Measurements from ENCODE around the gene OPRD1.

The OPRD1 gene

GRCh38 chr1:28885472-28885877 is 73.5 kb downstream of the OPRD1 start:
- H3K27ac ChIP-seq = peak overlapping the region; percentile 69
- TF ChIP-seq CTCF (conservative IDR thresholded peaks at IDR 0.05; ENCODE audit: low read depth) = no peak
- ChIA-PET POLR2A (ENCODE audit: low non-redundant PET) (no interaction called here), CTCF (interaction anchor here (0.6 kb wide), 2 partner anchors 224 to 285 kb away, joined by 4 to 10 read pairs; no protein-coding TSS in a partner anchor)
- no peak for DNase-seq (ENCODE audit: low spot score)

GRCh38 chr1:28885977-28886730 is 74.2 kb downstream of the OPRD1 start:
- no peak for DNase-seq (ENCODE audit: low spot score)
- ChIA-PET POLR2A (ENCODE audit: low non-redundant PET) (interaction anchor here (0.6 kb wide), 1 partner anchor 65 kb away, joined by 4 read pairs; no protein-coding TSS in a partner anchor), CTCF (no interaction called here)
- peak overlapping the region; percentile 59 for H3K27ac ChIP-seq
- TF ChIP-seq CTCF (conservative IDR thresholded peaks at IDR 0.05; ENCODE audit: low read depth) = no peak

GRCh38 chr1:28886731-28887418 is 74.9 kb downstream of the OPRD1 start:
- CTCF ChIA-PET = interaction anchor here (0.5 to 1.8 kb wide), 3 partner anchors 23 to 295 kb away, joined by 3 to 12 read pairs (median 3); partner anchors contain the start of gene SRSF4
- DNase-seq (ENCODE audit: low spot score) = peak; percentile 99
- no peak for TF ChIP-seq CTCF (conservative IDR thresholded peaks at IDR 0.05; ENCODE audit: low read depth)
- peak overlapping the region; percentile 59 for H3K27ac ChIP-seq
- POLR2A ChIA-PET (ENCODE audit: low non-redundant PET) = interaction anchor here (0.6 kb wide), 1 partner anchor 66 kb away, joined by 4 read pairs; no protein-coding TSS in a partner anchor

- ChIA-PET POLR2A (ENCODE audit: low non-redundant PET) (no interaction called here), CTCF (interaction anchor here (0.5 to 1.8 kb wide), 4 partner anchors 23 to 315 kb away, joined by 3 to 12 read pairs (median 4); partner anchors contain the start of gene SRSF4)
- TF ChIP-seq CTCF (conservative IDR thresholded peaks at IDR 0.05; ENCODE audit: low read depth) = no peak
- DNase-seq (ENCODE audit: low spot score) = no peak
- peak overlapping the region; percentile 59 for H3K27ac ChIP-seq
Observed at GRCh38 chr1:28887419-28887834, 75.5 kb downstream of the OPRD1 start.

- POLR2A ChIA-PET (ENCODE audit: low non-redundant PET) = no interaction called here
- no peak for TF ChIP-seq CTCF (conservative IDR thresholded peaks at IDR 0.05; ENCODE audit: low read depth)
- CTCF ChIA-PET = interaction anchor here (0.5 to 1.8 kb wide), 5 partner anchors 11 to 314 kb away, joined by 3 to 12 read pairs (median 5); partner anchors contain the start of gene SRSF4
- DNase-seq (ENCODE audit: low spot score) = no peak
- peak overlapping the region; percentile 59 for H3K27ac ChIP-seq
Observed at GRCh38 chr1:28887835-28888682, 76.1 kb downstream of the OPRD1 start.

- ChIA-PET CTCF (no interaction called here), POLR2A (ENCODE audit: low non-redundant PET) (interaction anchor here (0.6 kb wide), 1 partner anchor 241 kb away, joined by 3 read pairs; the partner anchor contains the start of gene RNU11)
- H3K27ac ChIP-seq = no peak overlapping the region
- no peak for DNase-seq (ENCODE audit: low spot score)
- TF ChIP-seq CTCF (conservative IDR thresholded peaks at IDR 0.05; ENCODE audit: low read depth) = no peak
Observed at GRCh38 chr1:28888915-28889314, 76.9 kb downstream of the OPRD1 start.

All from RWPE1 (cell line).